Adrenal gland (tissue), 12 donors: ENCODE measurements around the gene RCCD1. TPM values are rescaled to one million over a fixed set of nuclear protein-coding genes. Genes with fewer than 3 reads are reported as not detected.
A peak's percentile ranks its signal among the peaks of the same experiment; 100 is the strongest.

ENCODE experiments used
- DNase-seq, 7 donors: peaks; one replicate each; pipeline ENCODE4 v3.0.0-alpha.2; 2019 to 2020
- H3K27ac ChIP-seq, 5 donors: fragments of 200-600 bp; sonication (generic) in 4 of 5; 1 replicate in 3 of 5; 2 replicates in 2 of 5; pipeline versions ENCODE4 v1.5.1 to v1.8.0; 2016 to 2020; ENCODE audit warnings: mild to moderate bottlenecking in 1 of 5
- H3K27me3 ChIP-seq: fragments of 200-600 bp; 2 replicates; pipeline ENCODE4 v1.8.0; 2021
- H3K36me3 ChIP-seq, 2 donors: fragments of 200-600 bp; replicated peaks in 1 of 2; 1 replicate in 1 of 2; 2 replicates in 1 of 2; pipeline versions ENCODE4 v1.5.1 to v1.8.0; 2018 to 2022
- H3K4me1 ChIP-seq, 2 donors: fragments of 200-600 bp; replicated peaks in 1 of 2; 1 replicate in 1 of 2; 2 replicates in 1 of 2; pipeline versions ENCODE4 v1.5.1 to v1.8.0; 2018 to 2021
- H3K4me3 ChIP-seq, 4 donors: fragments of 200-600 bp; sonication (generic) in 3 of 4; one replicate each; pipeline ENCODE4 v1.5.1; 2016 to 2018
- H3K9me3 ChIP-seq, 3 donors: fragments of 200-600 bp; sonication (generic) in 1 of 3; replicated peaks in 1 of 3; 1 replicate in 2 of 3; 2 replicates in 1 of 3; pipeline versions ENCODE4 v1.5.1 to v1.8.0; 2016 to 2021
- POLR2A ChIP-seq, 2 donors: fragments of 450-650 bp; IDR thresholded peaks; one replicate each; pipeline ENCODE4 v1.6.1; 2017; ENCODE audit warnings: antibody characterized with exemption in 2 of 2, mild to moderate bottlenecking in 2 of 2, moderate library complexity in 1 of 2
- WGBS, 4 donors: extraction: QIAGEN DNeasy Blood & Tissue Kit in 2 of 4; methylation state at CpG; one replicate each; pipeline versions ENCODE4 v1.1.5 to v1.1.7; 2013 to 2017; 5-methylcytosine and 5-hydroxymethylcytosine counted together
- intact Hi-C, 2 donors: fragments of 100-400 bp; cut with DNase I; formaldehyde crosslinking; loops; one replicate each; pipeline versions ENCODE4 v1.14.1 to v1.15.0; 2022 to 2023
- polyA plus RNA-seq, 3 donors: library from polyadenylated mRNA; stranded (reverse); fragments of 200-250 nt in 2 of 3; fragments of 350-450 nt in 1 of 3; fragmentation: Illumina TruSeq in 1 of 3; extraction: RNeasy Lipid Tissue Mini Kit (QIAGEN cat#74804) in 1 of 3; gene quantifications; one replicate each; pipeline ENCODE4 v1.2.3, GENCODE V29; 2013 to 2014
- total RNA-seq, 9 donors: library from RNA; depleted of rRNA in 4 of 9; stranded (reverse); fragments of >200 nt in 4 of 9; fragments of 120-200 nt in 1 of 9; fragmentation: NEBNext Ultra II Directional in 1 of 9; extraction: Animal tissue kit (Norgen Biotek cat#: 25700) in 1 of 9; gene quantifications; one replicate each; pipeline versions ENCODE4 v1.1.0 to v1.2.4, GENCODE V29; 2013 to 2023
- TF ChIP-seq, protein P1 (sequence below), 6 experiments: fragments of 450-650 bp in 4 of 6; fragments of 200-600 bp in 2 of 6; sonication (generic) in 1 of 6; IDR thresholded peaks; 1 replicate in 5 of 6; 2 replicates in 1 of 6; pipeline versions ENCODE4 v1.5.1 to v1.8.0; 2016 to 2021; ENCODE audit warnings: antibody characterized with exemption in 6 of 6, mild to moderate bottlenecking in 2 of 6, moderate library complexity in 1 of 6
- donor health status: healthy with polysubstance abuse.
- donor health status: Bipolar disorder and iron deficiency.
- donor health status: DM: yes; HTN: yes; CAD: no.
- donor health status: DM: no; HTN: no; CAD: no.
- donor health status: DM: no; HTN: no; CAD: no.
- donor health status: DM: yes; HTN: yes; CAD: no.

Gene RCCD1
- total and polyA plus RNA-seq, 12 donors, result 7.7 to 38.7 (median 17.6) TPM

DNA sequence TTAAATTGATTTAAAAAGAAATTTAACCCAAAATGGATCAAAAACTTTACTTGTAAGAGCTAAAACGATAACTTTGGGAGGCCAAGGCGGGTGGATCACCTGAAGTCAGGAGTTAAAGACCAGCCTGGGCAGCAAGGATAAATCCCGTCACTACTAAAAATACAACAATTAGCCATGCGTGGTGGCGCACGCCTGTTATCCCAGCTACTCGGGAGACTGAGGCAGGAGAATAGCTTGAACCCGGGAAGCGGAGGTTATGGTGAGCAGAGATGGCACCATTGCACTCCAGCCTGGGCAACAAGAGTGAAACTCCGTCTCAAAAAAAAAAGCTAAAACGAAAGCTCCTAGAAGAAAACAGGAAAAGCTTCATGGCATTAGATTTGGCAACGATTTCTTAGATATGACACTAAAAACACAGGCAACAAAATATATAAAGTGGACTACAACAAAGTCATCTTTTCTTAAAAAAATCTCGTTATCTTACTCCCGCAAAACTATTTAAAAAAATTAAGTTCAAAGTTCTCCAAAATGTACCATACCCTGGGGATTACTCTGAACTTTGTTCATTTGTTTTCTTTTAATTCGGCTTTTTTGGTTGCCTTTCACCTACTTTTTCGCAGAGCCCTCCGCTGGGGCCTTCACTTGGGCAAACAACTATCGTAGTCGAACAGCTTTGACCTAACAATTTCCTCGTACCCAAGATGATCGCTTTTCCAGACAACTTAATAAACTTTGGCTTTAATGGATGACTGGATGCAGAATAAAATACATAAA is 25.3 kb upstream of the RCCD1 start:
- Histone ChIP-seq H3K36me3 (no peaks in the 10 kb centered on the region), H3K4me1 (peaks cover 19 to 36% of the 10 kb centered on the region in 2 donors), H3K9me3 (no peaks in the 10 kb centered on the region), H3K27ac (peak overlapping the region; percentile 67 to 95 (median 89)), H3K4me3 (peak overlapping the region in 2 of 4 donors; percentile 60 to 64), H3K27me3 (no peaks in the 10 kb centered on the region)
- DNase-seq, result no peak
- no peak for TF ChIP-seq POLR2A (IDR thresholded peaks at IDR 0.05)
- TF ChIP-seq, protein P1, sequence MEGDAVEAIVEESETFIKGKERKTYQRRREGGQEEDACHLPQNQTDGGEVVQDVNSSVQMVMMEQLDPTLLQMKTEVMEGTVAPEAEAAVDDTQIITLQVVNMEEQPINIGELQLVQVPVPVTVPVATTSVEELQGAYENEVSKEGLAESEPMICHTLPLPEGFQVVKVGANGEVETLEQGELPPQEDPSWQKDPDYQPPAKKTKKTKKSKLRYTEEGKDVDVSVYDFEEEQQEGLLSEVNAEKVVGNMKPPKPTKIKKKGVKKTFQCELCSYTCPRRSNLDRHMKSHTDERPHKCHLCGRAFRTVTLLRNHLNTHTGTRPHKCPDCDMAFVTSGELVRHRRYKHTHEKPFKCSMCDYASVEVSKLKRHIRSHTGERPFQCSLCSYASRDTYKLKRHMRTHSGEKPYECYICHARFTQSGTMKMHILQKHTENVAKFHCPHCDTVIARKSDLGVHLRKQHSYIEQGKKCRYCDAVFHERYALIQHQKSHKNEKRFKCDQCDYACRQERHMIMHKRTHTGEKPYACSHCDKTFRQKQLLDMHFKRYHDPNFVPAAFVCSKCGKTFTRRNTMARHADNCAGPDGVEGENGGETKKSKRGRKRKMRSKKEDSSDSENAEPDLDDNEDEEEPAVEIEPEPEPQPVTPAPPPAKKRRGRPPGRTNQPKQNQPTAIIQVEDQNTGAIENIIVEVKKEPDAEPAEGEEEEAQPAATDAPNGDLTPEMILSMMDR (IDR thresholded peaks at IDR 0.05), result no peak
- intact Hi-C loops, result no loop called here
- WGBS, 4 donors, result 55 to 60% (median 59%) methylated on average over 21 of the region's 21 CpGs

DNA sequence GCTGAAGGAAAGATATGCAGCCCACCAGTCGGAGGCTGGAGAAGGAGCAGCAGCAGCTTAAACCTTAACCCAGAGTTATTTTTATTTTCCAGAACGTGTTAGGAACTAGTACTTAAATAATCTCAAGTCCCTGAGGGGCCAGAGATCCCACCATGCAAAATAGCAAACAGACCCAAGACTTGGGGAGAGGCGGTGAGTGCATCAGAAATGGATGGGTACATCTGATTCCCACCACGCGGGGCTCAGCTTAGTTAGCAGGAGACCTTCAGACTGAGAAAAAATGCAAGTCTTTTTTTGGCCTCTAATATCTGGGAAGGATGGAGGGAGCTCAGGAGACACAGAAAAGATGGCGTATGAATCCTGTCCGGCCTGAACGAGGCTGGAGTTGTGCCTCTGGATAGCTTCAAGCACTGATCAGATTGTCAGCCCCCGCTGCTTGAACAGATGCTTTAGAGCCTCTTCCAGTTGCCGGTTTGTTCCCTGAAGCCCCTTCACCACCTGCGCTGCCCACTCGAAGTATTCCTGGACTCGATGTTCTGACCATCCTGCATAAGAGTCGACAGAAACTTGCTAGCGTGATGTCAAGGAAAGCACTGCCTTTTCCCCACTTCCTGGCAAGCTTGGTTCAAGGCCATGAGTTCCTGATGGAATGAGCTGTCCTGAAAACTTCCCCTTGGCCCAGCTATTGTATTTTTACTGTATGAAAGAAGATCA is 23.7 kb upstream of the RCCD1 start:
- Histone ChIP-seq H3K9me3 (no peaks in the 10 kb centered on the region), H3K27ac (peak overlapping the region; percentile 76 to 95 (median 89)), H3K27me3 (no peaks in the 10 kb centered on the region), H3K4me3 (peak overlapping the region in 1 of 4 donors; percentile 64), H3K4me1 (peaks cover 28 to 47% of the 10 kb centered on the region in 2 donors), H3K36me3 (no peaks in the 10 kb centered on the region)
- intact Hi-C loops, result no loop called here
- peak in 6 of 7 donors; percentile 59 to 73 (median 67) for DNase-seq
- TF ChIP-seq, protein P1 (IDR thresholded peaks at IDR 0.05), result no peak
- TF ChIP-seq POLR2A (IDR thresholded peaks at IDR 0.05), result no peak
- WGBS, 4 donors, result 43 to 60% (median 52%) methylated on average over 15 of the region's 15 CpGs

DNA sequence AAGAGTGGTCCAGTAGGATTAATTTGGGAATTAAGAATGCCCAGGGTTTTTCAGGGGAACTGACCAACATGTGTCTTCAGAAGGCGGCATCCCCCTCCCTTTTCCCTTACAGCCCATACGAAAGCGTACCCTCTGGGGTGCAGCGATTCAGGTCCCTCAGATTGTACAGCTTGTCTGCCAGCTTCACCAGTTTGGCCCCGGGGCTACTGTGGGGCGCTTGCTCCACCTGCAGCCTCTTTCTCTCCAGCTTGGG is 23.2 kb upstream of the RCCD1 start:
- intact Hi-C loops, result no loop called here
- Histone ChIP-seq H3K9me3 (no peaks in the 10 kb centered on the region), H3K4me1 (peaks cover 33 to 52% of the 10 kb centered on the region in 2 donors), H3K27ac (peak overlapping the region; percentile 74 to 95 (median 89)), H3K36me3 (no peaks in the 10 kb centered on the region), H3K27me3 (no peaks in the 10 kb centered on the region), H3K4me3 (peak overlapping the region in 1 of 4 donors; percentile 70)
- TF ChIP-seq, protein P1 (IDR thresholded peaks at IDR 0.05), result no peak
- TF ChIP-seq POLR2A (IDR thresholded peaks at IDR 0.05), result peak in 1 of 2 donors; percentile 48
- WGBS, 4 donors, result 16 to 22% (median 21%) methylated on average over 6 of the region's 6 CpGs
- DNase-seq, result no peak

DNA sequence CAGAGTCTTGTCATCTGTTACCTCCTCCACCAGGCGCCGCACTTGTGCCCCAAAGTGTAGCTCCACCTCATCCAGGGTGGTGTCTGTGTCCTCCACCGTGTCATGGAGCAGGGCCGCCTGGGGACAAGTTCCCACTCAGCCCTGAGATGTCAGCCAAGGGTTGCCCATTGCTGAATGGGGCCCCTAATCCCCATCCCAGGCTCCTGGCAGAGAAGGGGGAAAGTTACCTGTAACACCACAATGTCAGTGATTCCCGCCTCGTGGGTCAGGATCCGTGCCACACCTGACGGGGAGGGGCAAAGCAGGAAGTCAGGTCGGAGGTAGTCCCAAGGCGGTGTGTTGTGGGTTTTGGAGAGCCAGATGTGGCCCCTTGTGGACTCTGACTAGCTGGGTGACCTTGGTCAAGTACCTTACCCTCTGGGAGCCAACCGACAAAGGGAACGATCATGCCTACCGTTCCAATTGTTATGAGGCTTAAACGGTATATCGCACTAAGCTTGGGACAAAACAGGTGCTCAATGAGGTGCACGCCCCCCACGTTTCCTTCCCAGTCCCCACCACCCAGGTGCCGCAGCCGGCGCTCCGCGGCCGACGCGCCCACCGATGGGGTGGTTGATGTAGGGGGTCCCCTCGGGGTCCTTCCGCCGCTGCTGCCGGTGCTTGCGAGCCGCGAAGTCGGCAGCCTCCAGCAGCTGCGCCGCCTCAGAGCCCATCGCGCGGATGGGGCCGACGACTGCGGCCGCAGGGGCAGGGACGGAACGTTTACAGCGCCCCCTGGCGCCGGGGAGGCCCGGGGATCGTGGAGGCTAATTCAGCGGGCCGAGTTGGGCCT is 22.6 kb upstream of the RCCD1 start, which contains the start of gene HDDC3:
Gene HDDC3 (minus strand): TSS at position 722 of the 832 bp plus-strand sequence. CDS start 9 bp downstream, at position 713.
- peak; percentile 86 to 93 (median 90) for DNase-seq
- Histone ChIP-seq H3K27me3 (no peaks in the 10 kb centered on the region), H3K27ac (peak within 1 kb of the TSS; percentile 74 to 95 (median 89)), H3K4me3 (peak within 1 kb of the TSS; percentile 22 to 79 (median 64)), H3K4me1 (peaks cover 34 to 58% of the 10 kb centered on the region in 2 donors), H3K9me3 (no peaks in the 10 kb centered on the region), H3K36me3 (no peaks in the 10 kb centered on the region)
- peak in 1 of 2 donors; percentile 61 for TF ChIP-seq POLR2A (IDR thresholded peaks at IDR 0.05)
- TF ChIP-seq, protein P1 (IDR thresholded peaks at IDR 0.05), result peak; percentile 77 to 95 (median 88)
- intact Hi-C loops, result no loop called here
- WGBS, 4 donors, result 0 to 1% (median 0%) methylated on average over 3 to 52 of the region's 52 CpGs
